CD4-positive, alpha-beta T cell (primary cell): Measurements from ENCODE around the gene BMPR1A. TPM values are rescaled to one million over a fixed set of nuclear protein-coding genes. Genes with fewer than 3 reads are reported as not detected.

ENCODE experiments used
- ATAC-seq: fragments of 200-7000 bp; cut with Tn5 transposase; one replicate; pipeline ENCODE4 v1.10.0; 2022; ENCODE audit warnings: mild to moderate bottlenecking; ENCODE audit not compliant: poor library complexity
- CTCF ChIA-PET: fragments of 350-600 bp; sonication (Branson Sonifier 250); formaldehyde crosslinking; loops from one replicate; lab custom pipeline; 2021; ENCODE audit warnings: antibody characterized with exemption, inconsistent platforms; lab: Charles Lee
- POLR2A ChIA-PET: fragments of 350-600 bp; sonication (Branson Sonifier 250); formaldehyde crosslinking; loops from one replicate; lab custom pipeline; 2021; ENCODE audit warnings: antibody characterized with exemption, inconsistent platforms; lab: Charles Lee
- DNase-seq, 14 experiments: peaks; one replicate each; pipeline ENCODE4 v3.0.0-alpha.2; 2013 to 2020; ENCODE audit warnings: mixed read lengths in 2 of 14
- H3K27ac ChIP-seq, 2 donors: one replicate each; pipeline versions ENCODE4 v1.5.1 to v1.7.0; 2013; ENCODE audit warnings: low read length in 2 of 2, low read depth in 1 of 2, mild to moderate bottlenecking in 1 of 2
- H3K27me3 ChIP-seq, 2 experiments: 1 replicate in 1 of 2; 2 replicates in 1 of 2; pipeline versions ENCODE4 v1.6.1 to v1.7.0; 2013; ENCODE audit warnings: low read length in 2 of 2, control low read depth in 1 of 2, mild to moderate bottlenecking in 1 of 2, moderate library complexity in 1 of 2; ENCODE audit not compliant: insufficient read depth in 2 of 2, control insufficient read depth in 1 of 2
- H3K36me3 ChIP-seq: one replicate; pipeline ENCODE4 v1.6.1; 2013; ENCODE audit warnings: low read length, control low read depth; ENCODE audit not compliant: insufficient read depth
- H3K4me1 ChIP-seq: one replicate; pipeline ENCODE4 v1.6.1; 2013; ENCODE audit warnings: low read length, control low read depth; ENCODE audit not compliant: insufficient read depth
- H3K4me3 ChIP-seq: one replicate; pipeline ENCODE4 v1.5.1; 2013; ENCODE audit warnings: mild to moderate bottlenecking, low read length, moderate library complexity
- H3K9me3 ChIP-seq, 2 experiments: 1 replicate in 1 of 2; 2 replicates in 1 of 2; pipeline versions ENCODE4 v1.6.1 to v1.7.0; 2013; ENCODE audit warnings: low read length in 2 of 2, mild to moderate bottlenecking in 2 of 2, control low read depth in 1 of 2, moderate library complexity in 1 of 2; ENCODE audit not compliant: control insufficient read depth in 1 of 2, insufficient read depth in 1 of 2
- H3K27ac Mint-ChIP-seq: one replicate; pipeline ENCODE4 v1.8.0; 2020; ENCODE audit warnings: mixed read lengths
- H3K27me3 Mint-ChIP-seq: one replicate; pipeline ENCODE4 v1.8.0; 2021; ENCODE audit warnings: mixed read lengths
- H3K36me3 Mint-ChIP-seq: one replicate; pipeline ENCODE4 v1.8.0; 2021; ENCODE audit warnings: low read depth, mixed read lengths
- H3K4me1 Mint-ChIP-seq: one replicate; pipeline ENCODE4 v1.8.0; 2021; ENCODE audit warnings: low read depth, mixed read lengths
- H3K4me3 Mint-ChIP-seq: one replicate; pipeline ENCODE4 v1.8.0; 2020; ENCODE audit warnings: mild to moderate bottlenecking, mixed read lengths
- H3K9me3 Mint-ChIP-seq: one replicate; pipeline ENCODE4 v1.8.0; 2020; ENCODE audit warnings: mixed read lengths
- CTCF ChIP-seq: fragments of 200-600 bp; IDR thresholded peaks from one replicate; pipeline ENCODE4 v1.8.0; 2022; ENCODE audit warnings: antibody characterized with exemption, mild to moderate bottlenecking
- intact Hi-C, 2 experiments: fragments of 100-400 bp; cut with DNase I in 1 of 2; cut with micrococcal nuclease in 1 of 2; formaldehyde crosslinking; loops; one replicate each; pipeline versions ENCODE4 v1.15.1 to v1.9.0; 2023 to 2025; cut with DNase I, micrococcal nuclease
- total RNA-seq, 174 experiments: library from RNA in 2 of 174; stranded (reverse) in 2 of 174; gene quantifications; one replicate each; pipeline ENCODE4 v1.2.3 and lab custom pipeline; 2021 to 2026

The BMPR1A gene
- total RNA-seq, 2 experiments from 2014 or later: 1.9 to 2.6 TPM

DNA sequence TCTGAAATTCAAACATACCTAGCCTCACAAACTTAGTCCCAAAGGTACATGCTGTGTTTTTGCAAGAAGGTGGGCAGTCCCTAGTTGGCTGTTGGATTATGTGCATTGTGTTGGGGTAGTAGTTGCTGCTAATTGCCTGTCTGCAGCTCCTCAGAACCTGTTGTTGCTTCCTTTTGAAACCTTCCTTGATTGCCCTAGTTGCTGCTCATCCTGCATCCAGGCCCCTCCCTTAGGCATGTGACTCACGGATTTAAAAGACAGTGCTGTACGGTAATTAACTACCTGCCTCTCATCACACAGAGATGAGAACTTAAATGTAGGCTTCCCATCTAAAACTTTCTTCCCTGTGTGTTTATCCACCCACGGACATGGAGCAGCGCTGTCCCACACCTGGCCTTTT is 67.7 kb downstream of the BMPR1A start:
- ChIA-PET POLR2A (no interaction called here), CTCF (no interaction called here)
- no peak for TF ChIP-seq CTCF
- H3K9me3 Mint-ChIP-seq: no peaks in the 10 kb centered on the region
- H3K4me3 ChIP-seq: no peak overlapping the region
- H3K4me3 Mint-ChIP-seq: no peak overlapping the region
- no peaks in the 10 kb centered on the region for H3K4me1 Mint-ChIP-seq
- intact Hi-C loops: no loop called here
- H3K36me3 Mint-ChIP-seq: no peaks in the 10 kb centered on the region
- H3K27me3 ChIP-seq: no peaks in the 10 kb centered on the region
- no peaks in the 10 kb centered on the region for H3K9me3 ChIP-seq
- ATAC-seq: no peak
- no peaks in the 10 kb centered on the region for H3K36me3 ChIP-seq
- no peaks in the 10 kb centered on the region for H3K4me1 ChIP-seq
- H3K27me3 Mint-ChIP-seq: no peaks in the 10 kb centered on the region
- H3K27ac ChIP-seq: no peak overlapping the region
- H3K27ac Mint-ChIP-seq: no peak overlapping the region
- DNase-seq: no peak

DNA sequence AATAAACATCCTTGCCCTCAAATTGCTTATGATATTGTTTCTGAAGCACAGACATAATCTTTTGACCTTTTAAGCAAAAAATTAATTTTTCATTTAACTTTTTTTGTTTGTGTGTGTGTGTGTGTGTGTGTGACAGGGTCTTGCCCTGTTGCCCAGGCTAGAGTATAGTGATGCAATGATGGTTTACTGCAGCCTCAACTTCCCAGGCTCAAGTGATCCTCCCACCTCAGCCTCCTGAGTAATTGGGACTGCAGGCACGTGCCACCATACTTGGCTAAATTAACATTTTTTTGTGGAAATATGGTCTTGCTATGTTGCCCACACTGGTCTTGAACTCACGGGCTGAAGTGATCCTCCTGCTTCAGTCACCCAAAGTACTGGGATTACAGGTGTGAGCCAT is 68.9 kb downstream of the BMPR1A start:
- H3K27me3 ChIP-seq: no peaks in the 10 kb centered on the region
- Mint-ChIP-seq H3K9me3 (no peaks in the 10 kb centered on the region), H3K4me3 (no peak overlapping the region), H3K36me3 (no peaks in the 10 kb centered on the region), H3K4me1 (no peaks in the 10 kb centered on the region), H3K27me3 (no peaks in the 10 kb centered on the region), H3K27ac (no peak overlapping the region)
- ChIA-PET POLR2A (no interaction called here), CTCF (no interaction called here)
- no peak for ATAC-seq
- no peak for TF ChIP-seq CTCF
- no peak overlapping the region for H3K4me3 ChIP-seq
- DNase-seq: no peak
- intact Hi-C loops: no loop called here
- no peaks in the 10 kb centered on the region for H3K9me3 ChIP-seq
- no peaks in the 10 kb centered on the region for H3K36me3 ChIP-seq
- H3K4me1 ChIP-seq: no peaks in the 10 kb centered on the region
- no peak overlapping the region for H3K27ac ChIP-seq

- H3K27me3 Mint-ChIP-seq: no peaks in the 10 kb centered on the region
- H3K27ac ChIP-seq: no peak overlapping the region
- H3K9me3 Mint-ChIP-seq: no peaks in the 10 kb centered on the region
- CTCF ChIA-PET: no interaction called here
- ATAC-seq (no peak), DNase-seq (no peak)
- intact Hi-C loops: no loop called here
- no peaks in the 10 kb centered on the region for H3K36me3 Mint-ChIP-seq
- H3K27me3 ChIP-seq: no peaks in the 10 kb centered on the region
- TF ChIP-seq CTCF: no peak
- no peak overlapping the region for H3K27ac Mint-ChIP-seq
- H3K4me1 Mint-ChIP-seq: no peaks in the 10 kb centered on the region
- H3K4me3 ChIP-seq: no peak overlapping the region
- no peaks in the 10 kb centered on the region for H3K9me3 ChIP-seq
- POLR2A ChIA-PET: interaction anchor here (0.6 to 0.7 kb wide), 2 partner anchors 73 to 407 kb away, joined by 3 to 4 read pairs; no protein-coding TSS in a partner anchor
- H3K36me3 ChIP-seq: no peaks in the 10 kb centered on the region
- no peak overlapping the region for H3K4me3 Mint-ChIP-seq
- no peaks in the 10 kb centered on the region for H3K4me1 ChIP-seq
Observed at GRCh38 chr10:86827639-86828038, 71.2 kb downstream of the BMPR1A start.
